ENCODE data around the gene TET2.

Gene TET2

DNA sequence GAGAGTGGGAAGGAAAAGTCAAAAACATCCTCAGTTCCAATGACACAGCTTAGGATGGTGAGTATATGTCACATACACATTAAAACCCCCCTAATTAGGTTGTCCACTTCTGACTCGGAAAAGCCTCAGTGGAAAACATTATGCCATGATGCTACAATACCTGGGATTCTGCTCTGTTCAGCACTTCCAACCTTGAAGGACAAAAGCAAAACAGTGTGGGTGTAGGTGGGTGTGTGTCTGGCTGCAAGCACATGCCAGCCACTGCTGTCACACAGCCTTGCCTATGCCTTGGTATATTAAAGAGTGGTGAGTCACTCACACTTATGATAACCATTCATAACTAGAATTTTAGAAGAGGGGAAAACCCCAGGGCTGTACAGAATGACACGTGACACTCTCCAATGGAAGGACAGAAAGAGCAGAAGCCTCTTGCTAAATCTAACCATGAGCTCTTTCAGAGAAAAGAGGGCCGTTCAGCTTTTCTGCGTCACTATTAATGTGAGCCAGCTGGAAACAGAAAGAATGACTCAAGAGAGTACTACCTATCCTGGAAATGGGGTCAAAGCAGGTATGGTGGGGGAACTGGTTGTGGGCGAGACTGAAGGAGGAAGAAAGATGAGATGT, 159.6 kb downstream of the TET2 start:
- H3K27ac ChIP-seq, result no peak overlapping the region
- TF ChIP-seq ZFX (IDR thresholded peaks at IDR 0.05), result no peak
- TF ChIP-seq, protein P1, sequence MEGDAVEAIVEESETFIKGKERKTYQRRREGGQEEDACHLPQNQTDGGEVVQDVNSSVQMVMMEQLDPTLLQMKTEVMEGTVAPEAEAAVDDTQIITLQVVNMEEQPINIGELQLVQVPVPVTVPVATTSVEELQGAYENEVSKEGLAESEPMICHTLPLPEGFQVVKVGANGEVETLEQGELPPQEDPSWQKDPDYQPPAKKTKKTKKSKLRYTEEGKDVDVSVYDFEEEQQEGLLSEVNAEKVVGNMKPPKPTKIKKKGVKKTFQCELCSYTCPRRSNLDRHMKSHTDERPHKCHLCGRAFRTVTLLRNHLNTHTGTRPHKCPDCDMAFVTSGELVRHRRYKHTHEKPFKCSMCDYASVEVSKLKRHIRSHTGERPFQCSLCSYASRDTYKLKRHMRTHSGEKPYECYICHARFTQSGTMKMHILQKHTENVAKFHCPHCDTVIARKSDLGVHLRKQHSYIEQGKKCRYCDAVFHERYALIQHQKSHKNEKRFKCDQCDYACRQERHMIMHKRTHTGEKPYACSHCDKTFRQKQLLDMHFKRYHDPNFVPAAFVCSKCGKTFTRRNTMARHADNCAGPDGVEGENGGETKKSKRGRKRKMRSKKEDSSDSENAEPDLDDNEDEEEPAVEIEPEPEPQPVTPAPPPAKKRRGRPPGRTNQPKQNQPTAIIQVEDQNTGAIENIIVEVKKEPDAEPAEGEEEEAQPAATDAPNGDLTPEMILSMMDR (conservative IDR thresholded peaks at IDR 0.05), result no peak

DNA sequence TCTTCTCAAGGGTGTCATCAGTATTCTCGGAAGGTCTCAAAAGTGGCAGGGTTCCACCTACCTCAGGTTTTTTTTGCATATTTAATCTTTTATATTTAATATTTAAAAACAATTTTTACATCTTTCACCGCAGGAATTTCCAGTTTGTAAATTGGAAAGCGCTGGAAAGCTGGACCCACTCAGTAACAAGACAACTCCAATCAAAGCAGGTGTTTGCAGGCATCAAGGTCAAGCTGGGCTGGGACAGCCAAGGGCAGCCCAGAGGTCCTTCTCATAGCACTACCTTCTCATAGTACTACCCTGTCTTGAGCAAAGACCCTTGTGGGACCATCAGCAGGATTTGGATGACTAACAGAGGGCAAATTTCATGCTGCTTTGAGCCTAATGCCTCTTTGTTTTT, 160.1 kb downstream of the TET2 start:
- TF ChIP-seq ZFX (IDR thresholded peaks at IDR 0.05), result no peak
- TF ChIP-seq, protein P1 (conservative IDR thresholded peaks at IDR 0.05), result no peak
- no peak overlapping the region for H3K27ac ChIP-seq

DNA sequence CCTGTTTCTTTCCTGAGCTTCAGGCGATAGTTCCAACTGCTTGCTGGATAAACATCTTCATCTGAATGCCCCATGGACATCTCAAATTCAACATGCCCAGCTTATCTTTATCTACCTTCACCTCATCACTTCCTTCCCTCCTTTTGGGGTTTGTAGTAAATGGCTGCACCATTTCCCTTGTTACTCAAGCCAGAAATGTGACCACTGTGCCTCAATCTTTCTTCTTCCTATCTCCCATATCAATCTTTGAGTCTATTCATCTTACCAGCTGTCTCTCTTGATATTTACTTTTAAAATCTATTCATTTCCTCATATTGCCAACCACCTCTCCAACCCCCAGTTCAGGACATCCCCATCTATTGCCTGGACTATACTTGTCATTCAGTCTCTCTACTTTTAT, 171.8 kb downstream of the TET2 start:
- H3K27ac ChIP-seq, result no peak overlapping the region
- TF ChIP-seq ZFX (IDR thresholded peaks at IDR 0.05), result no peak
- TF ChIP-seq, protein P1 (conservative IDR thresholded peaks at IDR 0.05), result no peak

DNA sequence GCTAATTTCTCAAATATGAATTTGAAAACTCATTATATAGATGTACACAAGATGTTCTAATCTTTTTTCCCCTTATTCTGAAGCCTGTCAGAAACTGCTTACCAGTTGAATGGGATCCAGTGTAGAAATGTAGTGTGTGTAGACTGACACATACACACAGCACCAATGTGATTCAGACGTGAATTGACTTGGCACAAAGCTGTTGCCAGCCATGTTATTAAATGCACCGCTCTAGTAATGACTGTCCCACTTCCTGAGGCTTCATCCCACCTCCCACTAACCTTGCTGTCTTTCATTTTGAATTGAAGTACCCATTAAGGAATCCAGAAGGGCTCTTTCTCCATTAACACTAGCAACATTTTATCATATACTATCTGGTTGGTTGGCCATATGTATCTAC, 180.5 kb downstream of the TET2 start:
- TF ChIP-seq, protein P1 (conservative IDR thresholded peaks at IDR 0.05), result no peak
- no peak for TF ChIP-seq ZFX (IDR thresholded peaks at IDR 0.05)

DNA sequence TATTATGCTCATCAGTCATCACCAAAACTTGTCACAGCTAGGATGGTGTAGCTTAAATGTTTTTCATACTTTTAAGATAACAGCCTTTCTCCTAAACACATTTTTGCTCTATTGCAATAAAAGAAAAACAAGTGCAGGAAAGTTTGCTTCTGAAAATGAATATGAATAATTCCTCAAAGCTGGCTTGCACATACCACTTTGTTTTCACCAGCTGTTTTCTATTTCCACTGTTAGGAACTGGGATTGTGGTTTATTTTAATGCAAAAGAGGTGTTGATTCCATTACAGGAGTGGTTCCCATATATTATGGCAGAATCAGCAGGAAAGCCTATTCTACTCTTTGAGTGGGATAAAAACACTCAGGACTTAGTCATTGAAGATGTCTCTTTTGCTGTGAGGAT, 181.3 kb downstream of the TET2 start:
- TF ChIP-seq ZFX (IDR thresholded peaks at IDR 0.05), result no peak
- TF ChIP-seq, protein P1 (conservative IDR thresholded peaks at IDR 0.05), result no peak

More for the DNA sequence above, 180.5 kb downstream of the TET2 start:
- H3K27ac ChIP-seq, result no peak overlapping the region

DNA sequence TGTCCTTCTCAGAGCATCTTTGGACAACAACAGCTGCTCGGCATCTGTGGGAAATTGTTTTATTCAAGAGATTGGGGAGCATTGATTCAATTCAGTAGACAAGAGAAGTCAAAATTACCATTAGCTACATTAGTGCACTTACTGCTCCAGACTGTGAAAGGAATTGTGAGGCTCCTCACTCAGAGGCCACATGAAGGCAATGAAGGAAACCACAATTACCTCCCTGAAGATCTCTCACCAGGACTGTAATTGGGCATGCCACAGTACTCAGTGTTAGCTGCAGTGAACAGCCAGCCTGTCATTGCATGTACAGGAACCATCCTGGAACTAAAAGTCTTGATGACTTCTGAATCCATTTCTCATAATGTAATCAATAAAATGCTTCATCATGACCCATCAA, 182.4 kb downstream of the TET2 start:
- H3K27ac ChIP-seq, result no peak overlapping the region
- no peak for TF ChIP-seq ZFX (IDR thresholded peaks at IDR 0.05)
- TF ChIP-seq, protein P1 (conservative IDR thresholded peaks at IDR 0.05), result no peak

More for the DNA sequence above, 181.3 kb downstream of the TET2 start:
- no peak overlapping the region for H3K27ac ChIP-seq

Measured in C4-2B (cell line).